Hematopoietic multipotent progenitor cell (in vitro differentiated cells): ENCODE results near the gene DOCK9. TPM values are rescaled to one million over a fixed set of nuclear protein-coding genes. Genes with fewer than 3 reads are reported as not detected.
"Not testable (repeated sequence)": the region's sequence is repeated elsewhere in the genome, so short reads cannot be mapped to it uniquely, and the experiment has no call there.

Experiments
- DNase-seq, 3 donors: peaks; one replicate each; pipeline ENCODE4 v3.0.0-alpha.2; 2011 to 2015; ENCODE audit warnings: low read depth in 2 of 3, low spot score in 2 of 3
- total RNA-seq: library from RNA; depleted of rRNA; stranded (reverse); fragments of >200 nt; gene quantifications from one replicate; pipeline ENCODE4 v1.2.3, GENCODE V29; 2012

Gene DOCK9
- total RNA-seq, 1 donor: 0.54 TPM

DNA sequence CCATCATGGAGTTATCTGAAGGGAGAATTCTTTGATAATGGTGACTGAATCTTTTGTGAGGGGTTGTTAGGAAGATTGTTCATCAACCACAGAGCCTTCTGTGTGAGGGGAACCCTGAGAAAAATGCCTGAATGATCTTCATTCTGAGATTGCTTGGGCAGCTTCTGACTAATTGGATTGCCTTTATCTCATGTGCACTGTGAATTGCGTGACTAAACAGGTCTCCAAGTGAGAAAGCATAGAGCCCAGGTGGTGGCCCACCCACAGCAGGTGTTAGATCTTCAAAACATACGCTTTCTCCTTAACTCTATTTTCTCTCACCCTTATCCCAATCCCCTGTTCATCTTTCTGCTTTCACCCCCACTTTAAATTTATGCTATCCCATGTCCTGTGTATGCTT is 58.3 kb downstream of the DOCK9 start:
- DNase-seq: no peak

GRCh38 chr13:98918771-98919170 is 59.1 kb downstream of the DOCK9 start:
- peak in 2 of 3 donors; percentile 35 to 66 for DNase-seq

DNA sequence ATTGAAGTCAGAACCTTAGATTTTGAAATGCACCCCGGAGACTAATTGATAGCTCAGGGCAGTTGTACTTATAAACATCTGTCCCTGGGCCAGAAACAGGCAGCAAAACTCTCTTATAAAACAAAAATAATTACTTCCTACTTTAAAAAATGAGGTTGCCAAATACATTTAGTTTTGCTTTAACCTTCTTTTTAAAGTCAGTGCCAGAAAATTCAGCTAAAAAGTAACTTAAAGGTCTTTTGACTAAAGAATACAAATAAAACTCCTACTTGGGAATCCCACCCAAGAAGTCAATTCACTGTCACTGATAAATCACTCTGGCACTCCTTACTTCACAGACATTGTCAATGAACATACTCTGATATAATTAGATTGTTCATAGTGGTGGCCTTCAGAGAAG is 60.7 kb downstream of the DOCK9 start:
- DNase-seq: no peak

GRCh38 chr13:98916403-98916802 is 61.5 kb downstream of the DOCK9 start:
- no peak for DNase-seq

GRCh38 chr13:98915981-98916380 is 61.9 kb downstream of the DOCK9 start:
- DNase-seq: no peak

DNA sequence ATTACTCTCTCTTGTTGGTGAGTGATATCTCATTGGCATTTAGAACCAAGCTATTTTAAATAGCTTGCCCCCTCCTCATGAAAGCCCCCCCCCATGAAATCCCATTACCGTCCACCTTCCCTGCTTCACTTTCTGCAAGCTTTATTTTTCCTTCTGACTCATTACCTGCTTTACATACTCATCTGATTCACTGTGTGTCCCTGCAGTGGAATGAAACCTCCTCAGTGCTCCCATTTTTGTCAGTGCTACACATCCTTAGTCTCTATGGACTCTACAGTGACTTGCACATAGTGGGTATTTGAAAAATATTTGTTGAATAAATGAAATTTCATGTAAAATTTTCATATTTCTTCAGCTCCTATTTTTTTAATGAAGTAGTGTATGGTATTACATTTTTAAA is 62.3 kb downstream of the DOCK9 start:
- no peak for DNase-seq

GRCh38 chr13:98913741-98914140 is 64.1 kb downstream of the DOCK9 start:
- peak in 1 of 3 donors; percentile 64 for DNase-seq

DNA sequence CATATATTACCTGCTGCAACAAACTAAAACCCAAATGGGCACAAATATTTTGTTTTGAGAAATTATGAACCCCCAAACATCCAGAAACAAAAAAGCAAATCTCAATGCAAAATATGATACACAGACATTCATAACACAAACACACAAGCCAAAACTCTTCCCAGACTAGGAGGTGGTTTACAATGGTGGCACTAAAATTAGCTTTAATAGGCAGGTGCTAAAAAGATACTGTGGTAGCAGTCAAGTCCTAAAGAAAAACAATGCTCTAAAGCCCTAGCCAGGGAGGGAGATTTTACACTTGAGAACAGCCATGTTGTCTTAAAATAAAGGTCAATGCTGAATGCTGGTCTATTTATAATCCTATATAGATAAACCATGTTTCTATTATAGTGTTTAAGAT is 65.0 kb downstream of the DOCK9 start:
- no peak for DNase-seq

- peak in 2 of 3 donors; percentile 68 to 86 for DNase-seq
Measured at GRCh38 chr13:98910501-98910951, 67.3 kb downstream of the DOCK9 start.

DNA sequence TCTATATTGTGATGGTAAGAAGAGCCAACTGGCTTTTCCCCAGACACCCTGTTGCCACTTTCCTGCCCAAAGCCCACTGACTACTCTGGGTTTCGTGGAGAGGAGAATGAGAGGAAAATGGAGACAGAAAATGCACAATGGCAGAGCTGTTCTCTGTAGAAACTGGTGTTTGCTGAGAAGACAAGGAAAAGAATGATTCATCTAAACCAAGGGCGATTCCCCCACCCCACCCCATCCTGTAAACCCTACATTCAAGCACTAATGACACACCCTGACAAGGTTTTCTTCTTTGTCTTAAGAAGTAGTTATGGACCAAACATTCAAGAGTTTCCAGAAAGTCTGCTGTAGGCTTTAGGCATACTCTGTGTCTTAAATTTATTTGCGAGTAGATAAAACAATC is 68.8 kb downstream of the DOCK9 start:
- DNase-seq: no peak

DNA sequence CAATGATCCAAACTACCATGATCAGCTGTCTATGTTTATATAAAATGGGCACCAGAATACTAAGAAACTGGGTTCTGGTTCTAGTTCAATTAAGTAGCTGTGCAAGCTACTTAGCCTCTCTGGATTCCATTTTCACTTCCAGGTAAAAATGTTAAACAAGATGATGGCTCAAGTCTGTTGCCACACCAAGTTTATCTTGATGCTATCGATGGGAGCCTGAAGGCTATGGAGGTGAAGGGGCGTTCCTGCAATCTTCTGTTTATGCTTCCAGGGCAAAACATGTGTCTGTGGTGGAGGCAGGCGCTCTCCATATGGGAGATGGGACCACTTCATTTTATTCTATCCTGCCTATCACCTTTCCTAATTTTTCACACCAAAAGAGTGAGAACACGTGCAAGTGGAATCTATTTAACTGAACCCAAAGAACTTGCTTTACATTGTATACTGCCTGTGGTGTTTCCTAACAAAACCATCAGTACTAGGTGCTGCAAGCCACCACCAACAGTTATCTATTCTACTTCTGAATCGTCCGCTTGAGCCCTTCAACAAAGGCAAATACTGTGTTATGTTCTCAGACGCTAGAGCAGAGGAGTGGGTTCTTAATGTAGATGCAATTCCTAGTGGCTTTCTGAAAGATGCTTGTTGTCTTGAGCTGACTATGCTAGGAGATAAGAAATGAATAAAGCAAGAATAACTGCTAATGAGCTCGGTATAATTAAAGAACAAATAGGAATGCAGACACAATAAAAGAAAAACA is 70.9 kb downstream of the DOCK9 start:
- no peak for DNase-seq

DNA sequence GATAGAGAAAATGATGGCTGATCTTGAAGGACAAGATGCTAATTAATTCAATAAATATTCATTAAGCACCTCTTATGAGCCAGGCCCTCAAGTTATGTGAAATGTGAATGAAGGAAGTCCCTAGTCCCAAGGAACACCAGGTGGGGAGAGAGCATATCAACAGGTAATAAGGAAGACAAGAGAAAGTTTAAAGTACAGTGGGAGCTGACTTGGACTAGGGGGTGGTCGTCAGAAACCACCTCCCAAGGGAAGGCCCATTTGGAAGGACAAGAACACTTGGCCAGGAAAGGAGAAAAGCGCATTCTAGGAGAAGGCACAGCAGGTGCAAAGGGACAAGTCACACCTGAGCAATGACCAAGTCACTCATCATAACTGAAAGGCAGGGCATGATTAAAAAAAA is 72.7 kb downstream of the DOCK9 start:
- no peak for DNase-seq

DNA sequence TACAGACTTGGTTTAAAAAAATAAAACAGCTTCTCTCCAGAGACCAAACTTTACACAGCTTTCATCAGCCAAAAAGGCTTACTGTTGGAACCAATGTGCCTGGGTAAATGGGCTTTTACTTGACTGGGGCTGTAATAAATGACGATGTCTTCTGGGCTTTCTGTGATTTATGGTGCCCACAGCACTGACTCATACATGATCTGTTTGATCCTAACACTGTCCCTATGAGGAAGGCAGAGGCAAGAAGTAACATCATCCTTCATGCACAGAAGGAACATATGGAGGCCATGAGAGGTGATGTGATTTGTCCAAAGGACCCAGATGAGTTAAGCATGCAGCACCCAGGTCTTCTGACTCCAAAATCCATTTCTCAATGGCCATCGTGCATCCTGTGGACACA is 77.4 kb downstream of the DOCK9 start:
- DNase-seq: no peak

GRCh38 chr13:98897706-98898105 is 80.2 kb downstream of the DOCK9 start:
- no peak for DNase-seq

- no peak for DNase-seq
Measured at GRCh38 chr13:98896868-98897144, 81.1 kb downstream of the DOCK9 start.

DNA sequence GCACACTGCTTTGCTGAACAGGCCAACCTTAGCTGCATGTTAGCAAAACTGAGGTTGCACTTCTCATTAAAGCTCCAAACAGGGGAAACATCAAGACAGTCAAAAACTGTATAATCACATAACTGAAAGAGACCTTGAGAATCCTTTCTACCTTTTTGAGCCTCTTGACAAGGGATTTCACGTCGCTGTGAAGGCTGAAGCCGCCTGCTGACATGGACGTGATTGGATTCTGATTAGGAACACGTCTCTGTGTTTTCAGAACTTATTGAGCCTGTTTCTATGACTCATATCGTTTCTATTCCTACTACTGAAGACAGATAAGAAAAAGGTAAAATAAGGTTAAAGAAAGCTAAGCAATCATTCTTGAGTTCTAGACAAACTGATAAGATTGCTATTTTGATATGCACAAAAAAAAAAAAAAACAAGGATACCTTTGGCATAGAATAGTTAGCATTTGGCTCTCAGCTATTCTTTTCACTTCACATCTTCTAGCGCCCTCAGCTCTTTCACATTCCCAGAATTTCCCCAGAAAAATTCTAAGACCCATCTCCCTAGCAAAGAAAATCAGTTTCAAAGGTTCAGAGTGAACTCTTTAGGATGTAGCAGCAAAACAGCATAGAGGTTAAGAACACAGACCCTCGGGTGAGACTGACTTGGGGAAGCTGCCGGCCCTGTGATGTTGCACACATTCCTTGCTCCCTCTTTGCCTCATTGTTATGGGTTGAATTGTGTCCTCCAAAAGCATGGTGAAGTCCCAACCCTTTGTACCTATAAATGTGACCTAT is 81.6 kb downstream of the DOCK9 start:
- DNase-seq: no peak

DNA sequence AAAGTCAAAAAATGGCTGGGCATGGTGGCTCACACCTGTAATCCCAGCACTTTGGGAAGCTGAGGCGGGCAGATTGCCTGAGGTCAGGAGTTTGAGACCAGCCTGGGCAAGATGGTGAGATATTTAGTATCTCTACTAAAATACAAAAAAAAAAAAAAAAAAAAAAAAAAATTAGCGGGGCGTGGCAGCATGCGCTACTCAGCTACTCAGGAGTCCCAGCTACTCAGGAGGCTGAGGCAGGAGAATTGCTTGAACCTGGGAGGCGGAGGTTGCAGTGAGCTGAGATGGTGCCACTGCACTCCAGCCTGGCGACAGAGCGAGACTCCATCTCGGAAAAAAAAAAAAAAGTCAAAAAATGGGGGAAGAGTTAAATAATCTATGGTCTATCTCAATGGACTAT is 83.0 kb downstream of the DOCK9 start:
- not testable (repeated sequence) for DNase-seq

GRCh38 chr13:98893371-98893770 is 84.5 kb downstream of the DOCK9 start:
- DNase-seq: no peak

- peak in 2 of 3 donors; percentile 58 to 80 for DNase-seq
Measured at GRCh38 chr13:98892821-98893220, 85.0 kb downstream of the DOCK9 start.

DNA sequence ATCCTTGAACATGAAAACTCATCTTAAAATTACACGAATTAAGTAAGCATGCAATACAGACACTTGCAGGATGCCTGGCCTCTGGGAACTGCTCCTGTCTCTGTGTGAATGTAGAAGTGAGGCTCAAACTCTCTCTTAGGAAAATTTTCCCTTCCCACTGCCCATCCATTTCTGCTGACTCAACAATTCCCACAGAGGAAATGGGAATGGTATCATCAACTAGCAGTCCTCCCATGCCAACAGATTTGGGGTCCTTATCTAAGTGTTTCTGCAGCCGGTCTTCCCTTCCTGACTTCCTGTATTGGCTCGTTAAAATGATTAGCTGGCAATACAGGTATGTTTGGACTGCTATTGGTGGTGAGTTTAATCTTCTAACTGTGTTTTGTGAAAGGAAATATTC is 85.8 kb downstream of the DOCK9 start:
- no peak for DNase-seq

GRCh38 chr13:98890925-98891324 is 86.9 kb downstream of the DOCK9 start:
- no peak for DNase-seq

- no peak for DNase-seq
Measured at GRCh38 chr13:98890186-98890585, 87.7 kb downstream of the DOCK9 start.
